ENCODE measurements around the gene ZBTB45.

- TF ChIP-seq POLR2AphosphoS5 (IDR thresholded peaks at IDR 0.05) (no peak), CTCF (IDR thresholded peaks at IDR 0.05) (no peak)
Measured at GRCh38 chr19:58552655-58553054, 33.0 kb upstream of the ZBTB45 start.
